Smooth muscle cell (in vitro differentiated cells): ENCODE results near the gene NRARP. TPM values are rescaled to one million over a fixed set of nuclear protein-coding genes. Genes with fewer than 3 reads are reported as not detected.

Experiments
- DNase-seq: peaks from one replicate; lab custom pipeline; 2025; ENCODE audit not compliant: unreplicated experiment; lab: John Stamatoyannopoulos, UW
- H2AFZ ChIP-seq: fragments of 200-600 bp; sonication (generic); 2 replicates; pipeline ENCODE4 v1.6.0; 2016; ENCODE audit warnings: antibody characterized with exemption, low read depth, mild to moderate bottlenecking
- H3F3A ChIP-seq: fragments of 200-600 bp; sonication (generic); 2 replicates; pipeline ENCODE4 v1.6.0; 2017; ENCODE audit warnings: antibody characterized with exemption, low read depth
- H3K27ac ChIP-seq: fragments of 200-600 bp; sonication (generic); 2 replicates; pipeline ENCODE4 v1.5.1; 2016; ENCODE audit warnings: low read depth, mild to moderate bottlenecking
- H3K27me3 ChIP-seq: fragments of 200-600 bp; sonication (generic); 2 replicates; pipeline ENCODE4 v1.6.1; 2016; ENCODE audit warnings: low read depth, mild to moderate bottlenecking
- H3K36me3 ChIP-seq: fragments of 200-600 bp; sonication (generic); 2 replicates; pipeline ENCODE4 v1.5.1; 2016; ENCODE audit warnings: low read depth
- H3K4me1 ChIP-seq: fragments of 200-600 bp; sonication (generic); 2 replicates; pipeline ENCODE4 v1.5.1; 2016; ENCODE audit warnings: low read depth
- H3K4me2 ChIP-seq: fragments of 200-600 bp; sonication (generic); 2 replicates; pipeline ENCODE4 v1.6.0; 2016; ENCODE audit warnings: mild to moderate bottlenecking
- H3K4me3 ChIP-seq: fragments of 200-600 bp; sonication (generic); 2 replicates; pipeline ENCODE4 v1.5.1; 2016; ENCODE audit warnings: mild to moderate bottlenecking
- H3K79me2 ChIP-seq: fragments of 200-600 bp; sonication (generic); 2 replicates; pipeline ENCODE4 v1.6.0; 2016; ENCODE audit warnings: low read depth, mild to moderate bottlenecking
- H3K9ac ChIP-seq: fragments of 200-600 bp; sonication (generic); 2 replicates; pipeline ENCODE4 v1.6.0; 2016; ENCODE audit warnings: low read depth
- H3K9me3 ChIP-seq: fragments of 200-600 bp; sonication (generic); replicated peaks from 2 replicates; pipeline ENCODE4 v1.5.1; 2016; ENCODE audit warnings: low read depth
- H4K20me1 ChIP-seq: fragments of 200-600 bp; sonication (generic); 2 replicates; pipeline ENCODE4 v1.6.0; 2016; ENCODE audit warnings: low read depth
- WGBS: methylation state at CpG from one replicate; pipeline ENCODE4 v1.1.7; 2016; ENCODE audit warnings: low lambda C conversion rate; 5-methylcytosine and 5-hydroxymethylcytosine counted together
- polyA plus RNA-seq: library from polyadenylated mRNA; unstranded; fragments of >200 nt; fragmentation: Nextera tagmentation; extraction: Ambion mirVana; gene quantifications from 2 replicates; pipeline ENCODE4 v1.2.1, GENCODE V29; 2016
- total RNA-seq: library from RNA; depleted of rRNA; stranded (reverse); fragments of >200 nt; gene quantifications from 2 replicates; pipeline ENCODE4 v1.2.3, GENCODE V29; 2014
- TF ChIP-seq, protein P1 (sequence below): fragments of 200-600 bp; sonication (generic); IDR thresholded peaks from 2 replicates; pipeline ENCODE4 v1.5.1; 2017; ENCODE audit warnings: borderline replicate concordance, mild to moderate bottlenecking, antibody characterized with exemption; ENCODE audit not compliant: insufficient read depth, poor library complexity, severe bottlenecking

Gene NRARP
- total and polyA plus RNA-seq, 2 experiments from 2014 or later, result 3.0 to 3.7 TPM

GRCh38 chr9:137339045-137339907 is 37.2 kb upstream of the NRARP start:
- H2AFZ ChIP-seq, result no peak overlapping the region
- H4K20me1 ChIP-seq, result no peaks in the 10 kb centered on the region
- H3K4me1 ChIP-seq, result no peaks in the 10 kb centered on the region
- no peak overlapping the region for H3K27ac ChIP-seq
- H3K27me3 ChIP-seq, result no peaks in the 10 kb centered on the region
- no peaks in the 10 kb centered on the region for H3K36me3 ChIP-seq
- TF ChIP-seq, protein P1, sequence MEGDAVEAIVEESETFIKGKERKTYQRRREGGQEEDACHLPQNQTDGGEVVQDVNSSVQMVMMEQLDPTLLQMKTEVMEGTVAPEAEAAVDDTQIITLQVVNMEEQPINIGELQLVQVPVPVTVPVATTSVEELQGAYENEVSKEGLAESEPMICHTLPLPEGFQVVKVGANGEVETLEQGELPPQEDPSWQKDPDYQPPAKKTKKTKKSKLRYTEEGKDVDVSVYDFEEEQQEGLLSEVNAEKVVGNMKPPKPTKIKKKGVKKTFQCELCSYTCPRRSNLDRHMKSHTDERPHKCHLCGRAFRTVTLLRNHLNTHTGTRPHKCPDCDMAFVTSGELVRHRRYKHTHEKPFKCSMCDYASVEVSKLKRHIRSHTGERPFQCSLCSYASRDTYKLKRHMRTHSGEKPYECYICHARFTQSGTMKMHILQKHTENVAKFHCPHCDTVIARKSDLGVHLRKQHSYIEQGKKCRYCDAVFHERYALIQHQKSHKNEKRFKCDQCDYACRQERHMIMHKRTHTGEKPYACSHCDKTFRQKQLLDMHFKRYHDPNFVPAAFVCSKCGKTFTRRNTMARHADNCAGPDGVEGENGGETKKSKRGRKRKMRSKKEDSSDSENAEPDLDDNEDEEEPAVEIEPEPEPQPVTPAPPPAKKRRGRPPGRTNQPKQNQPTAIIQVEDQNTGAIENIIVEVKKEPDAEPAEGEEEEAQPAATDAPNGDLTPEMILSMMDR, result no peak
- H3F3A ChIP-seq, result no peaks in the 10 kb centered on the region
- H3K79me2 ChIP-seq, result no peaks in the 10 kb centered on the region
- H3K4me2 ChIP-seq, result no peak overlapping the region
- no peak overlapping the region for H3K9ac ChIP-seq
- H3K9me3 ChIP-seq, result no peaks in the 10 kb centered on the region
- no peak overlapping the region for H3K4me3 ChIP-seq
- DNase-seq, result no peak
- WGBS, result 87% methylated on average over 7 of the region's 7 CpGs

- no peak for DNase-seq
- H3K27me3 ChIP-seq, result no peaks in the 10 kb centered on the region
- no peaks in the 10 kb centered on the region for H4K20me1 ChIP-seq
- TF ChIP-seq, protein P1, result no peak
- no peaks in the 10 kb centered on the region for H3K79me2 ChIP-seq
- no peaks in the 10 kb centered on the region for H3F3A ChIP-seq
- no peaks in the 10 kb centered on the region for H3K9me3 ChIP-seq
- H3K36me3 ChIP-seq, result no peaks in the 10 kb centered on the region
- H3K27ac ChIP-seq, result no peak overlapping the region
- no peaks in the 10 kb centered on the region for H3K4me1 ChIP-seq
- H3K4me2 ChIP-seq, result no peak overlapping the region
- 97% methylated on average over 2 of the region's 2 CpGs for WGBS
- H2AFZ ChIP-seq, result no peak overlapping the region
- H3K4me3 ChIP-seq, result no peak overlapping the region
- no peak overlapping the region for H3K9ac ChIP-seq
These were observed 34.7 kb upstream of the NRARP start for GRCh38 chr9:137336735-137337134.

- DNase-seq, result no peak
- no peaks in the 10 kb centered on the region for H3K4me1 ChIP-seq
- H4K20me1 ChIP-seq, result no peaks in the 10 kb centered on the region
- TF ChIP-seq, protein P1, result no peak
- H3K4me2 ChIP-seq, result no peak overlapping the region
- no peak overlapping the region for H3K4me3 ChIP-seq
- no peak overlapping the region for H3K9ac ChIP-seq
- H3K9me3 ChIP-seq, result no peaks in the 10 kb centered on the region
- no peak overlapping the region for H2AFZ ChIP-seq
- H3K36me3 ChIP-seq, result no peaks in the 10 kb centered on the region
- H3K79me2 ChIP-seq, result no peaks in the 10 kb centered on the region
- 76% methylated on average over 21 of the region's 21 CpGs for WGBS
- no peaks in the 10 kb centered on the region for H3F3A ChIP-seq
- H3K27me3 ChIP-seq, result no peaks in the 10 kb centered on the region
- no peak overlapping the region for H3K27ac ChIP-seq
These were observed 31.1 kb upstream of the NRARP start for GRCh38 chr9:137333016-137333671.
